Nucleus accumbens (tissue), 56 donors: Measurements from ENCODE around the gene OCEL1.
A peak's percentile ranks its signal among the peaks of the same experiment; 100 is the strongest.

Experiments used
- DNase-seq, 56 donors: peaks; one replicate each; lab custom pipeline; 2025; lab: John Stamatoyannopoulos, UW

Gene OCEL1

GRCh38 chr19:17236811-17237543 is 11.0 kb downstream of the OCEL1 start:
- no peak for DNase-seq

DNA sequence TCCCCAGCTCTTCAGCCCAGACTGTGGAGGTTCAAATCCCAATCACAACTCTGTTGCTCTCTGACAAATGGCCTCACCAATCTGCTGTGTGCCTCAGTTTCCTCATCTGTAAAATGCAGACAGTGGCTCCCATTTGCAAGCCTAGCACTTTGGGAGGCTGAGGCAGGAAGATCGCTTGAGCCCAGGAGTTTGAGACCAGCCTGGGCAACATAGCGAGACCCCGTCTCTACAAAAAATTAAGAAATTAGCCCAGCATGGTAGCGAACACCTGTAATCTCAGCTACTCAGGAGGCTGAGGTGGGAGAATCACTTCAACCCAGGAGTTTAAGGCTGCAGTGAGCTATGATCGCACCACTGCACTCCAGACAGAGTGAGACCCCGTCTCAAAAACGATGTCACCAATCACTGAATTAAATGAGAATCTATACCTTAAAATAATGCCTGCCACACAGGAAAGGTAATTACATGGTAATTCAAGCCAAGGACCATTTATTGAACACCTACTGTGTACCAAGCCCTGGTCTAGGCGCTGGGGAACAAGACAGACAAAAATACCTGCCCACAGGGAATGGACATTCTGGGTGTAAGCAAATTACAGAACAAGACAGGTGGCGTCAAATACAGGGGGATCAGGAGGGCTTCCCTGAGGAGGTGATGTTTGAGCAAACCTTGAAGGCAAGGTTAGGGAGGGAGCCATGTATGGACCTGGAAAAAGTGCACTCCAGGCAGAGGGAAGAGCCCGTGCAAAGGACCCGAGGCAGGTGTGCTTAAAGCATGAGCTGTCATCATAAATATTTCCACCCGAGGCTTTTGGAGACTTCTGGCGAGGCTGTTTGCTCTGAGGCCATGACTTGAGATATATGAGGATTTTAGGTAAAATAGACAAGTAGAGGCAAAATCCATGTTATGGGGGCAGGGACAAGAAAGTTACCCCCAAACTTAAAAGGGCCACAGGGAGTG is 12.0 kb downstream of the OCEL1 start:
- no peak for DNase-seq

GRCh38 chr19:17240062-17240752 is 14.2 kb downstream of the OCEL1 start:
- no peak for DNase-seq

GRCh38 chr19:17240826-17241399 is 14.9 kb downstream of the OCEL1 start:
- no peak for DNase-seq

DNA sequence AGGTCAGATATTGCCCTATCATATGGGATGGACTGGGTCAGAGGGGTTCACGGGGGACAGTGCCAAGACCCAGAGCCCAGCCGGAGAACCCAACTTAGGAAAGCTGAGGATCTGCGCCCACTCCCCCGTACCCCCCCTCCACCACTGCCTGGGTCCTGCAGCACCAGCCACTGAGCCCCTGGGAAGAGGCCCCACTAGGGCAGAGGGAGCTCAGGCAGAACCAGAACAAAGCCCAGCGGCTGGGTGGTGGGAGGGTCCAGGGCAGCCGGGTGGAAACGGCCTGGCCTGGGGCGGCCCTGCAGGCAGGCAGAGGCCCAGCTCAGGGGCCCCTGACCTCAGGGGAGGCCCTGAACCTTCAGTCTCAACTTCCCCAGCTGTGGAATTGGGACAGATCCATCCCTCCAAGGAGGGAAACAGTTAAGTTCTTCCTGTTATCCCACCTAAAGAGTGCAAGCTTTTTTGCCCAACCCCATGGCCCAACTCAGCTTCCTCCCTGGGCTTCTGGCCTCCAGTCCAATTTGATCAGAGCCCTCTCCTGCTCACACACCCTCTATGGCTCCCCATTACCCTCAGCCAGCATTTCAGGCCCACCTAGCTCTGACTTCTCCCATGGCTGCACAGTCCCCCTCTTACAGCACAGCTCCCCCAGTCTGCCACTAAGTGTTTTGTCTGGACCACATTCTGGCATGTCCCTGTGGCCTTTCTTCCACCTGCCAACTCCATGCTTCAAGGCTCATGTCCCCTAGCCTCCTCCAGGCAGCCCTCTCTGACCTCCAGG is 16.6 kb downstream of the OCEL1 start:
- peak in 1 of 56 donors; percentile 14 for DNase-seq

- DNase-seq, result peak in 1 of 56 donors; percentile 17
These were observed 17.3 kb downstream of the OCEL1 start for GRCh38 chr19:17243211-17243829.

- DNase-seq, result peak in 10 of 56 donors; percentile 6 to 49 (median 16)
These were observed 18.0 kb downstream of the OCEL1 start for GRCh38 chr19:17243830-17244617.

GRCh38 chr19:17244618-17245534 is 18.9 kb downstream of the OCEL1 start:
- DNase-seq, result peak in 5 of 56 donors; percentile 6 to 49 (median 11)

DNA sequence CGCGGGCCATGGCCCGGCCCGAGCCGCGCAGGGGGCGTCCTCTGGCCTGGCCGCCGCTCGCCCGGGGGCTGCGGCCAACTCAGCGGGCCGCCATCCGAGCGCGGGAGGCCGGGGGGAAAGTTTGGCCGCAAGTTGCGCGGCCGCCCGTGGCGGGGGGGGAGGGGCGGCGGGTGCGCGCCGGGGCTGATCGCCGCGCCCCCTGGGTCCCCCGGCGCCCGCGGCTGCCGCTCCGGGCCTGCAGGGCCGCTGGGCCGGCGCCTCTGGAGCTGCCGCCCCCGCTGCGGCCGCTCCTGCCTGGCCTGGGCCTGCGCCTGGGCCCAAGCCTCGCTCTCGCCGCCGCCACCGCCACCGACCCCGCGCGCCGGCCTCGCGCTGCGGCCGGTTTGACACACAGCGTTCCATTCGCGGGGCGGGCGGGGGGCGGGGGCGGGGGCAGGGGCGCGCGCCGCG is 19.5 kb downstream of the OCEL1 start, which contains the start of gene NR2F6:
Gene NR2F6, minus strand, starts transcription at position 385 of the 450 bp plus-strand sequence. CDS start 699 bp downstream, outside the sequence.
- DNase-seq, result peak in 1 of 56 donors; percentile 60

GRCh38 chr19:17246681-17247425 is 20.8 kb downstream of the OCEL1 start:
- peak in 4 of 56 donors; percentile 32 to 52 (median 42) for DNase-seq

GRCh38 chr19:17248011-17248776 is 22.2 kb downstream of the OCEL1 start:
- DNase-seq, result no peak

DNA sequence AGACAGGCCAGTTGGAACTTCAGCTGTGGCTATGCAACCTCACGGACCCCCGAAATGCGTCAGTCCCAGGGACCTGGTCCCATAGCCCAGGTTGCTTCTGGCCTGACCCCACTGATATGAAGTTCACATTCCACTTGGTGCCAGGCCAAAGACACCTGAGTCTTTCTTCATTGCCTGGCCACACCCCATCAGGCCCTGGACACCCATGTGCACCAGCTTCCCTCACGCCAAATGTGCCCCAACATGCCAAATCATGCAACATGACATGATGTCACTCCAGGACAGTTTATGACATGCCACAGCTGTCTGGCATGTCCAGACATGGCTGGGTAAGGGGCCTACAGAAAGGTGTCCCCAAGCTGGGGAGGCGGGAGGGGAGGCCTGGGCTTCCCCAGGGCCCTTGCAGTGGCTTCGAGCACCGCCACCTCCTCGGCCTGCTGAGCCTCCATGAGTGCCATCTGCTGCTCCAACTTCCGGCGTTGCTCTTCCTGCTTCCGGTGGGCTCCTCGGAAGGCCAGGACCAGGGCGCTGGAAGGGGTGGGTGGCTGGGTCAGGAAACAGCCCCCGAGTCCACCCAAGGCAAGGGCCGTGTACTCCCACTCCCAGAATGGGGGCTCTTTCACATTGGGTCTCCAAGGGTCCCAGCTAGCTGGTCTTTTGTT is 24.0 kb downstream of the OCEL1 start:
- DNase-seq, result no peak

DNA sequence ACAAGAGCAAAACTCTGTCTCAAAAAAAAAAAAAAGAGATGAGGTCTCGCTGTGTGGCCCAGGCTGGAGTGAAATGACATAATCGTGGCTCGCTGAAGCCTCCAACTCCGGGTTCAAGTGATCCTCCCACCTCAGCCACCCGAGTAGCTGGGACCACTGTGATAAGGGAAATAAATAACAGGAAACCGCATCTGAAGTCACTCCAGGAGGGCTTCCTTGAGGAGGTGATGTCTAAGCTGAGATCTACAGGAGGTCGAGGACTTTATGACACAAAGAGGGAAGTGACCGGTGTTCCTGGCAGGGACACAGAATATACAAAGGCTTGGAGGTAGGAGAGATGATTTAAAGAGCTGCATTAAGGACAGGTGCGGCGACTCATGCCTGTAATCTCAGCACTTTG is 28.6 kb downstream of the OCEL1 start:
- no peak for DNase-seq

- DNase-seq, result no peak
These were observed 29.2 kb downstream of the OCEL1 start for GRCh38 chr19:17255150-17255621.

DNA sequence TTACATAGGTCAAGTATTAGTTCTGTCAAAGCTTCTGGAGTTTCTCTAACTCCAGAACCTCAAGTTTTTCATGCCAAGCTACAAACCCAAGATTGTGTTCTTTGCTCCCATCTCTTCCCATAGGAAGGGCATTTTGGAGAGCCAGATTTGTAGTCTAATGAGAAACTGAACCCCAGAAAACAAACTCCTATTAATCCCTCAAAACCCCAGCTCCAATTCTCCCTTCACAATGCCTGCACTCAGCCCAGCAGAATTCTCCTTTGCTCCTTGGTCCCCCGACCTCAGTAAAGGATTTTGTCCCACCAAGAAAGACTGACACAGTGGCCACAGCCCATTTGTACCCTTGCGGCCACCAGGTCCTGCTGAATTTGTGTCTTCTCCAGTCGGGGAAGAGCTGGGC is 30.1 kb downstream of the OCEL1 start:
- DNase-seq, result no peak
